A549 (cell line): ENCODE results near the gene ACACA. TPM values are rescaled to one million over a fixed set of nuclear protein-coding genes. Genes with fewer than 3 reads are reported as not detected.

ENCODE experiments used
- ATAC-seq, 2 experiments: fragments of 200-7000 bp in 1 of 2; fragments of >200 bp in 1 of 2; cut with Nextera tagmentation in 1 of 2; cut with Tn5 transposase in 1 of 2; 3 replicates each; pipeline versions ENCODE4 v1.8.0 to v1.9.1; 2018 to 2020; ENCODE audit warnings: mild to moderate bottlenecking in 1 of 2, moderate library complexity in 1 of 2
- CTCF ChIA-PET: fragments of 300-600 bp; sonication (Branson Sonifier 250); formaldehyde crosslinking; extraction: SDS; loops from one replicate; lab custom pipeline; 2021; ENCODE audit warnings: antibody characterized with exemption, inconsistent platforms; lab: Yijun Ruan, JAX
- POLR2A ChIA-PET: fragments of 350-600 bp; formaldehyde crosslinking; extraction: SDS; loops from one replicate; lab custom pipeline; 2021; ENCODE audit warnings: antibody characterized with exemption, inconsistent platforms; lab: Yijun Ruan, JAX
- DNase-seq, 2 experiments: peaks; one replicate each; pipeline versions ENCODE4 v3.0.0 to v3.0.0-alpha.2; 2011 to 2016; ENCODE audit warnings: low read depth in 1 of 2, low spot score in 1 of 2
- FAIRE-seq: peaks from 2 replicates; lab custom pipeline; 2011; peaks lifted over from hg19 to GRCh38; lab: Jason Lieb, UNC
- H3K27ac ChIP-seq, 2 experiments: fragments of >200 bp; sonication (Bioruptor Twin); formaldehyde crosslinking; 3 replicates each; pipeline ENCODE4 v1.5.1; 2016 to 2017
- H3K4me1 ChIP-seq: fragments of >200 bp; sonication (Bioruptor Twin); formaldehyde crosslinking; 3 replicates; pipeline ENCODE4 v1.6.1; 2016
- H3K4me2 ChIP-seq: fragments of >200 bp; sonication (Bioruptor Twin); formaldehyde crosslinking; 3 replicates; pipeline ENCODE4 v1.6.1; 2016
- H3K4me3 ChIP-seq: fragments of >200 bp; sonication (Bioruptor Twin); formaldehyde crosslinking; 3 replicates; pipeline ENCODE4 v1.5.1; 2016
- H3K9me3 ChIP-seq: fragments of >200 bp; sonication (Bioruptor Twin); formaldehyde crosslinking; 3 replicates; pipeline ENCODE4 v1.6.1; 2016
- BCL3 ChIP-seq: fragments of >200 bp; sonication (Bioruptor Twin); formaldehyde crosslinking; IDR thresholded peaks from 3 replicates; pipeline ENCODE4 v1.6.1; 2016
- CEBPB ChIP-seq, 2 experiments: fragments of >200 bp in 1 of 2; sonication (Bioruptor Twin) in 1 of 2; formaldehyde crosslinking in 1 of 2; IDR thresholded peaks; 2 replicates each; pipeline ENCODE4 v1.6.1; 2012 to 2016
- CHD2 ChIP-seq: fragments of 150-350 bp; IDR thresholded peaks from 2 replicates; pipeline ENCODE4 v1.6.1; 2014; ENCODE audit warnings: low read length; ENCODE audit not compliant: partially characterized antibody
- CHD4 ChIP-seq: fragments of 200-600 bp; sonication (generic); IDR thresholded peaks from 2 replicates; pipeline ENCODE4 v1.6.1; 2016; ENCODE audit warnings: antibody characterized with exemption, mild to moderate bottlenecking, borderline replicate concordance
- E2F6 ChIP-seq: IDR thresholded peaks from 2 replicates; pipeline ENCODE4 v1.6.1; 2012; ENCODE audit warnings: low read depth, borderline replicate concordance
- EHF ChIP-seq: fragments of 250-450 bp; sonication (Bioruptor Pico); IDR thresholded peaks from 2 replicates; pipeline ENCODE4 v1.5.0; 2020; ENCODE audit warnings: mild to moderate bottlenecking
- EHMT2 ChIP-seq: fragments of 200-600 bp; sonication (generic); IDR thresholded peaks from 2 replicates; pipeline ENCODE4 v1.6.1; 2016; ENCODE audit warnings: antibody characterized with exemption, low read depth, mild to moderate bottlenecking, moderate library complexity
- ESRRA ChIP-seq: fragments of 150-350 bp; IDR thresholded peaks from 2 replicates; pipeline ENCODE4 v1.6.1; 2014; ENCODE audit warnings: mild to moderate bottlenecking, low read length, borderline replicate concordance
- FOXS1 ChIP-seq: fragments of 250-450 bp; sonication (Bioruptor Pico); IDR thresholded peaks from 2 replicates; pipeline ENCODE4 v1.5.0; 2020; ENCODE audit warnings: mild to moderate bottlenecking, moderate library complexity
- GATA3 ChIP-seq: IDR thresholded peaks from 2 replicates; pipeline ENCODE4 v1.6.1; 2012; ENCODE audit warnings: borderline replicate concordance
- HDAC2 ChIP-seq: fragments of 200-600 bp; sonication (generic); IDR thresholded peaks from 2 replicates; pipeline ENCODE4 v1.6.1; 2016
- HOXB13 ChIP-seq: fragments of 250-450 bp; sonication (Bioruptor Pico); IDR thresholded peaks from 2 replicates; pipeline ENCODE4 v1.5.0; 2020; ENCODE audit warnings: low read depth, mild to moderate bottlenecking, moderate library complexity
- HOXB5 ChIP-seq: fragments of 250-450 bp; sonication (Bioruptor Pico); IDR thresholded peaks from 2 replicates; pipeline ENCODE4 v1.5.0; 2020; ENCODE audit warnings: mild to moderate bottlenecking, moderate library complexity
- JUNB ChIP-seq: fragments of >200 bp; sonication (Bioruptor Twin); formaldehyde crosslinking; IDR thresholded peaks from 2 replicates; pipeline ENCODE4 v1.6.1; 2016
- KDM5A ChIP-seq: fragments of 200-600 bp; sonication (generic); IDR thresholded peaks from 2 replicates; pipeline ENCODE4 v1.6.1; 2016; ENCODE audit warnings: antibody characterized with exemption, mild to moderate bottlenecking
- MAFK ChIP-seq: fragments of 450-650 bp; IDR thresholded peaks from 2 replicates; pipeline ENCODE4 v1.6.1; 2014; ENCODE audit not compliant: partially characterized antibody
- MYC ChIP-seq: IDR thresholded peaks from 2 replicates; pipeline ENCODE4 v1.6.1; 2012; ENCODE audit warnings: mild to moderate bottlenecking, inconsistent platforms, low read length, improper control_type of control experiment, borderline replicate concordance
- NPAS2 ChIP-seq: fragments of 250-450 bp; sonication (Bioruptor Pico); IDR thresholded peaks from 2 replicates; pipeline ENCODE4 v1.8.0; 2022; ENCODE audit warnings: mild to moderate bottlenecking, moderate library complexity, borderline replicate concordance
- NR3C1 ChIP-seq: fragments of >200 bp; sonication (Bioruptor Twin); formaldehyde crosslinking; IDR thresholded peaks from 3 replicates; pipeline ENCODE4 v1.6.1; 2017
- RFX5 ChIP-seq: fragments of 450-650 bp; IDR thresholded peaks from 2 replicates; pipeline ENCODE4 v1.7.1; 2014; ENCODE audit warnings: antibody characterized with exemption, mild to moderate bottlenecking, moderate library complexity
- SMC3 ChIP-seq: fragments of >200 bp; sonication (Bioruptor Twin); formaldehyde crosslinking; IDR thresholded peaks from 3 replicates; pipeline ENCODE4 v1.6.1; 2018; ENCODE audit warnings: inconsistent platforms
- SREBF2 ChIP-seq: fragments of 450-650 bp; IDR thresholded peaks from 2 replicates; pipeline ENCODE4 v1.6.1; 2014; ENCODE audit warnings: mild to moderate bottlenecking, moderate library complexity
- TFCP2L1 ChIP-seq: fragments of 250-450 bp; sonication (Bioruptor Pico); IDR thresholded peaks from 2 replicates; pipeline ENCODE4 v1.5.0; 2021; ENCODE audit warnings: mild to moderate bottlenecking
- TP53 ChIP-seq: fragments of 250-450 bp; sonication (Bioruptor Pico); IDR thresholded peaks from 2 replicates; pipeline ENCODE4 v1.5.0; 2021; ENCODE audit warnings: mild to moderate bottlenecking, moderate library complexity
- USF2 ChIP-seq: fragments of 450-650 bp; IDR thresholded peaks from 2 replicates; pipeline ENCODE4 v1.6.1; 2014; ENCODE audit warnings: antibody characterized with exemption
- ZC3H11A ChIP-seq: fragments of 450-650 bp; IDR thresholded peaks from 2 replicates; pipeline ENCODE4 v1.6.1; 2014; ENCODE audit warnings: antibody characterized with exemption, mild to moderate bottlenecking
- ZFP36 ChIP-seq: fragments of 450-650 bp; IDR thresholded peaks from 2 replicates; pipeline ENCODE4 v1.6.1; 2014; ENCODE audit warnings: borderline replicate concordance; ENCODE audit not compliant: partially characterized antibody
- ZNF302 ChIP-seq: fragments of 250-450 bp; sonication (Bioruptor Pico); IDR thresholded peaks from 2 replicates; pipeline ENCODE4 v1.9.0; 2021; ENCODE audit warnings: inconsistent platforms, mild to moderate bottlenecking, moderate library complexity
- WGBS: methylation state at CpG from one replicate; pipeline ENCODE4 v1.1.6; 2017; ENCODE audit errors: missing lambda C conversion rate; 5-methylcytosine and 5-hydroxymethylcytosine counted together
- polyA plus RNA-seq, 4 experiments: library from polyadenylated mRNA; depleted of rRNA in 3 of 4; stranded (reverse); fragments of >200 nt; fragmentation: RNase III in 1 of 4; extraction: RNeasy Plus Mini Kit Qiagen cat#74134 plus additional on column Dnase treatment in 1 of 4; gene quantifications; 2 replicates in 3 of 4; 3 replicates in 1 of 4; pipeline ENCODE4 v1.2.3, GENCODE V29; 2011 to 2017
- TF ChIP-seq, protein P1 (sequence below): IDR thresholded peaks from 2 replicates; pipeline ENCODE4 v1.6.1; 2012

Gene ACACA
- polyA plus RNA-seq, 2 of the 4 experiments (the other 2 are of a cell fraction), result 51.8 to 112 TPM

DNA sequence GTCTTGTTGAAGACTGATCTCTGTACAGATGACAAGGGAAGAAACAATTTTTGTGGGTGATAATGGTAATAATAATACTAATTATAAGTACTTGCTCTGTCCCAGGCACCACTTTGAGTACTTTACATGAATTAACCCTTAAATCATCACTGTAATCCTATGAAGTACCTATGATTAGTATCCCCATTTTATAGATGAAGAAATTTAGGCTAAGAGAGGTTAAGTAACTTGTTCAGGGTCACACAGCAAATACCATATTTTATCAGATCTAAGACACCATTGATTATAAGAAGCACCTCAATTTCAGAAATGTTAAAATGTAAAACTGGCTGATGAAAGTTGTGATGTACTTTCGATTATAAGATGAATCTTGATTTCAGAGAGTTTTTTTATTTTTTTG is 18.6 kb upstream of the ACACA start:
- H3K27ac ChIP-seq, result no peak overlapping the region
- ChIA-PET CTCF (interaction anchor here (1.7 to 3.3 kb wide), 3 partner anchors 13 to 53 kb away, joined by 8 to 19 read pairs (median 10); partner anchors contain the start of genes ACACA and TADA2A), POLR2A (no interaction called here)
- FAIRE-seq (no peak), DNase-seq (no peak), ATAC-seq (no peak)
- H3K4me1 ChIP-seq, result peaks cover 19% of the 10 kb centered on the region; the same call in 2 of the 3 replicates
- no peak overlapping the region for H3K4me2 ChIP-seq
- H3K4me3 ChIP-seq, result no peak overlapping the region
- TF ChIP-seq KDM5A (no peak), BCL3 (no peak), ZFP36 (no peak), SREBF2 (no peak), TP53 (CRISPR knock-in tag) (no peak), HOXB5 (CRISPR knock-in tag) (no peak), NPAS2 (no peak), ESRRA (no peak), RFX5 (no peak), FOXS1 (CRISPR knock-in tag) (no peak), USF2 (no peak), HDAC2 (no peak), ZNF302 (CRISPR knock-in tag) (no peak), MYC (no peak), SMC3 (no peak), EHF (no peak), EHMT2 (no peak), ZC3H11A (no peak), HOXB13 (no peak)
- TF ChIP-seq, protein P1, sequence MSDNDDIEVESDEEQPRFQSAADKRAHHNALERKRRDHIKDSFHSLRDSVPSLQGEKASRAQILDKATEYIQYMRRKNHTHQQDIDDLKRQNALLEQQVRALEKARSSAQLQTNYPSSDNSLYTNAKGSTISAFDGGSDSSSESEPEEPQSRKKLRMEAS, result no peak
- 79% methylated on average over 1 of the region's 1 CpG for WGBS
- H3K9me3 ChIP-seq, result no peaks in the 10 kb centered on the region

DNA sequence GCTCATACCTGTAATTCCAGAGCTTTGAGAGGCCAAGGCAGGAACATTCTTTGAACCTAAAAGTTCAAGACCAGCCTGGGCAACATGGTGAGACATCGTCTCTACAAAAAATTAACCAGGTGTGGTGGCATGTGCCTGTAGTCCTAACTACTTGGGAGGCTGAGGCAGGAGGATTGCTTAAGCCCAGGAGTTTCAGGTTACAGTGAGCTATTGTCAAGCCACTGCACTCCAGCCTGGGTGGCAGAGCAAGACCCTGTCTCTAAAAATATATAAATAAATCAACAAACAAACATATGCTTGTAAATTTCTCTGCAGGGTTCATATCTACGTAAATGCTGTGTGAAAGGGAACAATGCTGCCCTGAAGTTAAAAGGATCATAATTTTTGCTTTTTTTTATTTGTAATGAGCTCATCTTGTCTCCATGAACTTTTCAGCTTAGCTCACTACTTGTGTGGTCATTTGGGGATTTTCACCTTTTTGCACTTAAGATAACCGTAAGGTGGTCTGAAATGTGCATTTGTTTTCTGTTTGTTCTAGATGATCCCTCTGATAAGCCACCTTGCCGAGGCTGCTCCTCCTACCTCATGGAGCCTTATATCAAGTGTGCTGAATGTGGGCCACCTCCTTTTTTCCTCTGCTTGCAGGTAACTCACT is 16.5 kb upstream of the ACACA start:
- Histone ChIP-seq H3K4me3 (no peak overlapping the region), H3K4me2 (0 out of 3 replicates have a peak overlapping the region, but pooled peaks have one; percentile 9), H3K9me3 (no peaks in the 10 kb centered on the region), H3K4me1 (peaks cover 10% of the 10 kb centered on the region; the same call in 2 of the 3 replicates), H3K27ac (no peak overlapping the region)
- 52% methylated on average over 4 of the region's 4 CpGs for WGBS
- TF ChIP-seq CEBPB (IDR thresholded peaks at IDR 0.05), result peak in 1 of 2 experiments; percentile 44; a peak in 1 of 4 replicates
- no peak for TF ChIP-seq CHD4
- peak; percentile 44 for TF ChIP-seq GATA3
- TF ChIP-seq CHD2, result no peak
- TF ChIP-seq NR3C1, result no peak
- no peak for TF ChIP-seq MAFK
- TF ChIP-seq JUNB, result no peak
- no peak for TF ChIP-seq TFCP2L1 (CRISPR knock-in tag)
- TF ChIP-seq E2F6, result no peak
- CTCF ChIA-PET, result interaction anchor here (0.7 to 5.9 kb wide), 5 partner anchors 10 to 49 kb away, joined by 3 to 30 read pairs (median 3); no protein-coding TSS in a partner anchor
- peak in 1 of 2 experiments; percentile 50; a peak in 3 of 6 replicates for ATAC-seq
- FAIRE-seq, result no peak
- POLR2A ChIA-PET, result interaction anchor here (1.0 kb wide), 1 partner anchor 67 kb away, joined by 3 read pairs; the partner anchor contains the start of gene DUSP14
- peak in 1 of 2 experiments; percentile 55 for DNase-seq
